Activated B cell treated with CpG ODN at 0.5 μM for 24 hours (primary cell): ENCODE results near the gene ADAMTS5. TPM values are rescaled to one million over a fixed set of nuclear protein-coding genes. Genes with fewer than 3 reads are reported as not detected.

ENCODE experiments used
- ATAC-seq: fragments of 200-7000 bp; cut with Tn5 transposase; one replicate; pipeline ENCODE4 v1.10.0; 2021; ENCODE audit warnings: low read depth, mild to moderate bottlenecking, moderate library complexity
- CTCF ChIA-PET: fragments of 350-600 bp; sonication (Branson Sonifier 250); formaldehyde crosslinking; loops from one replicate; lab custom pipeline; 2021; ENCODE audit warnings: antibody characterized with exemption; lab: Charles Lee
- POLR2A ChIA-PET: fragments of 350-600 bp; sonication (Branson Sonifier 250); formaldehyde crosslinking; loops from one replicate; lab custom pipeline; 2021; ENCODE audit warnings: antibody characterized with exemption; lab: Charles Lee
- DNase-seq: peaks from one replicate; pipeline ENCODE4 v3.0.0; 2022
- H3K27ac Mint-ChIP-seq: one replicate; pipeline ENCODE4 v1.8.0; 2020; ENCODE audit warnings: mixed read lengths
- H3K27me3 Mint-ChIP-seq: one replicate; pipeline ENCODE4 v1.8.0; 2021; ENCODE audit warnings: mixed read lengths
- H3K36me3 Mint-ChIP-seq: one replicate; pipeline ENCODE4 v1.8.0; 2021; ENCODE audit warnings: low read depth, mixed read lengths
- H3K4me1 Mint-ChIP-seq: one replicate; pipeline ENCODE4 v1.8.0; 2021; ENCODE audit warnings: mixed read lengths
- H3K4me3 Mint-ChIP-seq: one replicate; pipeline ENCODE4 v1.8.0; 2020; ENCODE audit warnings: mild to moderate bottlenecking, mixed read lengths
- H3K9me3 Mint-ChIP-seq: one replicate; pipeline ENCODE4 v1.8.0; 2020; ENCODE audit warnings: mixed read lengths
- intact Hi-C: fragments of 100-400 bp; cut with micrococcal nuclease; formaldehyde crosslinking; loops from one replicate; pipeline ENCODE4 v1.15.1; 2024
- total RNA-seq: library from RNA; stranded (reverse); gene quantifications from 2 replicates; pipeline ENCODE4 v1.2.3, GENCODE V29; 2022
- TF ChIP-seq, protein P1 (sequence below): fragments of 200-600 bp; IDR thresholded peaks from one replicate; pipeline ENCODE4 v1.8.0; 2022; ENCODE audit warnings: antibody characterized with exemption, mild to moderate bottlenecking

The ADAMTS5 gene
- total RNA-seq, 1 donor from 2014 or later = not detected

DNA sequence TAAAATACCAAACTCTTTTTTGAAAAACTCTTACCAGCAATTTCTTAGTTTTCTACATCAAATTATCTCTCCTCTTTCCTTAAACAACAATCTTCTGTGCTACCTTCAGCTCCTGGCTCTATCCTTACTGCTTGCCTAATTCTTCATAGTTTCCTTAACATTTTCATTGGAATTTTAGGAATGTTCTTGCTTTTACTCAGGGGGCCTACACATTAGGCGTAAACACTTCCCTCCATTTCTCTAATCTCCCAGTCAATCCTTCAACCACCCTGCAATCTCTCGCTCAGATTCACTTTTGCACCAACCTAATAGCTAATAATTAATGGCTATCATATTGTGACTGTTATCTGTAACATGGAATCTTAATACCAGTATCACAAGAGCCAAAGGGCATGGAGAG, 50.1 kb downstream of the ADAMTS5 start:
- Mint-ChIP-seq H3K4me1 (no peaks in the 10 kb centered on the region), H3K4me3 (no peak overlapping the region), H3K27ac (no peak overlapping the region), H3K27me3 (no peaks in the 10 kb centered on the region), H3K9me3 (peaks cover 7% of the 10 kb centered on the region), H3K36me3 (no peaks in the 10 kb centered on the region)
- no peak for DNase-seq
- TF ChIP-seq, protein P1, sequence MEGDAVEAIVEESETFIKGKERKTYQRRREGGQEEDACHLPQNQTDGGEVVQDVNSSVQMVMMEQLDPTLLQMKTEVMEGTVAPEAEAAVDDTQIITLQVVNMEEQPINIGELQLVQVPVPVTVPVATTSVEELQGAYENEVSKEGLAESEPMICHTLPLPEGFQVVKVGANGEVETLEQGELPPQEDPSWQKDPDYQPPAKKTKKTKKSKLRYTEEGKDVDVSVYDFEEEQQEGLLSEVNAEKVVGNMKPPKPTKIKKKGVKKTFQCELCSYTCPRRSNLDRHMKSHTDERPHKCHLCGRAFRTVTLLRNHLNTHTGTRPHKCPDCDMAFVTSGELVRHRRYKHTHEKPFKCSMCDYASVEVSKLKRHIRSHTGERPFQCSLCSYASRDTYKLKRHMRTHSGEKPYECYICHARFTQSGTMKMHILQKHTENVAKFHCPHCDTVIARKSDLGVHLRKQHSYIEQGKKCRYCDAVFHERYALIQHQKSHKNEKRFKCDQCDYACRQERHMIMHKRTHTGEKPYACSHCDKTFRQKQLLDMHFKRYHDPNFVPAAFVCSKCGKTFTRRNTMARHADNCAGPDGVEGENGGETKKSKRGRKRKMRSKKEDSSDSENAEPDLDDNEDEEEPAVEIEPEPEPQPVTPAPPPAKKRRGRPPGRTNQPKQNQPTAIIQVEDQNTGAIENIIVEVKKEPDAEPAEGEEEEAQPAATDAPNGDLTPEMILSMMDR = no peak
- POLR2A ChIA-PET = no interaction called here
- ATAC-seq = no peak
- CTCF ChIA-PET = no interaction called here
- intact Hi-C loops = no loop called here

DNA sequence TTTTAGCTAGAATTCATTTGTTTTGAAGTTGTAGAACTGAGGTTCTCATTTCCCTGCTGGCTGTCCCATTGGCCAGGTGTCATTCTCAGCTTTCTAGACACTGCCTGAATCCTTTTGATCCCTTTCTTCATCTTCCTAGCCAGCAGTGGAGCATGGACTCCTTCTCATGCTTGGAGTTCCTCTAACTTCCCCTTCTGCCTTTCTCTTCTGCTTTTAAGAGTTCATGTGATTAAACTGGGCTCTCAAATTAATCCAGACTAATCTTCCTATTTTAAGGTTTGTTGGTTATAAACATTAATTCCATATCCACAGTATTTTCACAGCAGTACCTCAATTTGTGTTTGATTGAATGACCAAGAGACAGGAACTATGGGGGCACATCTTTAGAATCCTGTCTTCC, 52.3 kb downstream of the ADAMTS5 start:
- Mint-ChIP-seq H3K27ac (no peak overlapping the region), H3K9me3 (peaks cover 7% of the 10 kb centered on the region), H3K4me1 (no peaks in the 10 kb centered on the region), H3K36me3 (no peaks in the 10 kb centered on the region), H3K27me3 (no peaks in the 10 kb centered on the region), H3K4me3 (no peak overlapping the region)
- ATAC-seq (no peak), DNase-seq (no peak)
- intact Hi-C loops = no loop called here
- ChIA-PET POLR2A (no interaction called here), CTCF (no interaction called here)
- TF ChIP-seq, protein P1 = no peak

DNA sequence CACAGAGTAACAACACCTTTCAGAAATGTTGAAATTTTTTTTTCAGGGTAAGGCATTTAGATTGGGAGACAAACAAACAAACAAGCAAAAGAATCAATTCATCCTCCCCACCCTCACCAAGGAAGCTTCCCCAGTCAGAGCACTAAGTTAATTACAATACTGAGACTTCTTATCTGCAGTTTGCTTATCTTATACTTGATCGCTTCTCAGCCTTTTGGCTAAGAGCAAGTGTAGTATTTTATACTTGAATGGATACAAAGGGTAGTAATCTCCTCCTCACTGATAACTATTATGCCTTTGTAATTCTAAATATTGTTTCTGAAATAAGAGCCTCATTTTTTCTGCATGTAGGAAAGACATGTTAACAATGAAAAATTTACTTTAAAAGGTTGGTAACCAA, 54.4 kb downstream of the ADAMTS5 start:
- intact Hi-C loops = no loop called here
- H3K27me3 Mint-ChIP-seq = no peaks in the 10 kb centered on the region
- DNase-seq (no peak), ATAC-seq (no peak)
- POLR2A ChIA-PET = no interaction called here
- no peak overlapping the region for H3K27ac Mint-ChIP-seq
- CTCF ChIA-PET = no interaction called here
- TF ChIP-seq, protein P1 = no peak
- peaks cover 7% of the 10 kb centered on the region for H3K9me3 Mint-ChIP-seq
- no peaks in the 10 kb centered on the region for H3K36me3 Mint-ChIP-seq
- H3K4me1 Mint-ChIP-seq = no peaks in the 10 kb centered on the region
- H3K4me3 Mint-ChIP-seq = no peak overlapping the region

DNA sequence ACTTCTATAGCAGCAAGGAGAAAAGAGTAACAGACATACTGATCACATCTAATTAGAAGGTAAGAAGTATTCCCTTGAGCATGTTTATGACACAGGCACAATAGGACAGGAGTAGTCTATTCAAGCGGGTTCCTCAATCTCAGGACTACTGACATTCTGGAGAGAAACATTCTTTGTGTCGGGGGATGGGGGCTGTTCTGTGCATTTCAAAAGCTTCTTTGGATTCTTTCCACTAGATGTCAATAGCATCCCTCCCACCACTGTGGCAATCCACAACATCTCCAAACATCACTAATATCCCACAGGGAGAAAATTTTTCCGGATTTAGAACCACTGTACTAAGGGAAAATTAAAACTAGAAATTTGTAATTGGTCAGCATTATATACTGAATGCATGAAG, 56.9 kb downstream of the ADAMTS5 start:
- intact Hi-C loops = no loop called here
- TF ChIP-seq, protein P1 = no peak

DNA sequence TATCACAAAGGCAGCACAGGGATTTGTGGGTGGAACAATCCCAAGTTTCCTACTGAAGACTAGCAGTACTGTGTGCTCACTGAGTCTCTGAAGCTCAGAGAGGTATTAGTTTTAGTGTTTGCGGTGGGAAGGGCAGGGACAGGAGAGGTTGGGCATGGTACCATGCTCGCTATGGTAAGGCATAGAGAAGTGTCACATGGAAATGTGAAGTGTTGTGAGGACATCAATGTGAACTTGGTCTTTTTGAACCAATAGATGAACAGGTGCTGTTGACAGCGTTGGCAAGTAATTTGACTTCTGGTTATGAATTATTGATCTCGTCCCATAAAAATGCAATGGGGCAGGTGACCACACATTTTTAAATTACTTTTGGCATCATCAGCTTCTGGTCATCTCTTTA, 65.9 kb downstream of the ADAMTS5 start:
- H3K36me3 Mint-ChIP-seq = no peaks in the 10 kb centered on the region
- intact Hi-C loops = no loop called here
- ChIA-PET CTCF (no interaction called here), POLR2A (no interaction called here)
- no peak overlapping the region for H3K4me3 Mint-ChIP-seq
- ATAC-seq (no peak), DNase-seq (no peak)
- H3K9me3 Mint-ChIP-seq = no peaks in the 10 kb centered on the region
- H3K27me3 Mint-ChIP-seq = no peaks in the 10 kb centered on the region
- no peaks in the 10 kb centered on the region for H3K4me1 Mint-ChIP-seq
- TF ChIP-seq, protein P1 = no peak
- no peak overlapping the region for H3K27ac Mint-ChIP-seq

More for the DNA sequence above, 56.9 kb downstream of the ADAMTS5 start:
- no peak overlapping the region for H3K27ac Mint-ChIP-seq
- ChIA-PET CTCF (no interaction called here), POLR2A (no interaction called here)
- DNase-seq (no peak), ATAC-seq (no peak)
- no peaks in the 10 kb centered on the region for H3K27me3 Mint-ChIP-seq
- H3K9me3 Mint-ChIP-seq = peaks cover 7% of the 10 kb centered on the region
- H3K36me3 Mint-ChIP-seq = no peaks in the 10 kb centered on the region
- no peak overlapping the region for H3K4me3 Mint-ChIP-seq
- H3K4me1 Mint-ChIP-seq = no peaks in the 10 kb centered on the region
